Measurements from ENCODE around the gene PPP1R12B. TPM values are rescaled to one million over a fixed set of nuclear protein-coding genes. Genes with fewer than 3 reads are reported as not detected.
"Not testable (repeated sequence)": the region's sequence is repeated elsewhere in the genome, so short reads cannot be mapped to it uniquely, and the experiment has no call there.

The PPP1R12B gene
- total RNA-seq, 4 donors from 2014 or later, result 20.6 to 120 (median 36.9) TPM

GRCh38 chr1:202631076-202631923, 282.8 kb downstream of the PPP1R12B start:
- intact Hi-C loops (cut with DNase I), result no loop called here
- Histone ChIP-seq H3K36me3 (no peaks in the 10 kb centered on the region), H3K27ac (no peak overlapping the region), H3K4me1 (peaks cover 0 to 6% (median 0%) of the 10 kb centered on the region in 3 donors), H3K4me3 (no peak overlapping the region), H3K9me3 (no peaks in the 10 kb centered on the region), H3K27me3 (peaks cover 0 to 65% (median 0%) of the 10 kb centered on the region in 4 donors)
- WGBS, 2 donors, result 54 to 55% methylated on average over 5 to 8 of the region's 11 CpGs
- TF ChIP-seq CTCF (IDR thresholded peaks at IDR 0.05) (no peak), POLR2A (IDR thresholded peaks at IDR 0.05) (no peak)
- no peak for DNase-seq

- Histone ChIP-seq H3K27me3 (peaks cover 0 to 75% (median 0%) of the 10 kb centered on the region in 4 donors), H3K27ac (no peak overlapping the region), H3K4me3 (no peak overlapping the region), H3K36me3 (no peaks in the 10 kb centered on the region), H3K9me3 (no peaks in the 10 kb centered on the region), H3K4me1 (peaks cover 0 to 6% (median 0%) of the 10 kb centered on the region in 3 donors)
- 66 to 76% methylated on average over 10 of the region's 10 CpGs for WGBS, 2 donors
- no peak for TF ChIP-seq CTCF (IDR thresholded peaks at IDR 0.05)
- no peak for TF ChIP-seq POLR2A (IDR thresholded peaks at IDR 0.05)
- DNase-seq, result no peak
- intact Hi-C loops (cut with DNase I), result no loop called here
Observed at GRCh38 chr1:202632241-202632640, 283.7 kb downstream of the PPP1R12B start.

GRCh38 chr1:202636171-202636570, 287.7 kb downstream of the PPP1R12B start:
- DNase-seq; intact Hi-C loops (cut with DNase I); H3K4me3 ChIP-seq; H3K9me3 ChIP-seq; H3K4me1 ChIP-seq; H3K27ac ChIP-seq; H3K36me3 ChIP-seq: not testable (repeated sequence)
- 38 to 51% methylated on average over 2 to 3 of the region's 3 CpGs for WGBS, 2 donors
- H3K27me3 ChIP-seq, result peaks cover 0 to 84% (median 0%) of the 10 kb centered on the region in 4 donors

- intact Hi-C loops (cut with DNase I); H3K27ac ChIP-seq; H3K4me1 ChIP-seq; H3K36me3 ChIP-seq; H3K4me3 ChIP-seq; H3K9me3 ChIP-seq; DNase-seq: not testable (repeated sequence)
- 67 to 77% methylated on average over 9 to 12 of the region's 16 CpGs for WGBS, 2 donors
- peaks cover 3 to 84% (median 7%) of the 10 kb centered on the region in 4 donors for H3K27me3 ChIP-seq
Observed at GRCh38 chr1:202637321-202638018, 289.0 kb downstream of the PPP1R12B start.

- peaks cover 9 to 12% (median 11%) of the 10 kb centered on the region in 3 donors for H3K4me1 ChIP-seq
- DNase-seq, result no peak
- H3K4me3 ChIP-seq, result no peak overlapping the region
- H3K27me3 ChIP-seq, result peaks cover 9 to 89% (median 13%) of the 10 kb centered on the region in 4 donors
- intact Hi-C loops (cut with DNase I), result no loop called here
- 68 to 75% methylated on average over 6 to 7 of the region's 7 CpGs for WGBS, 2 donors
- H3K27ac ChIP-seq, result no peak overlapping the region
- TF ChIP-seq CTCF (IDR thresholded peaks at IDR 0.05) (no peak), POLR2A (IDR thresholded peaks at IDR 0.05) (no peak)
- H3K9me3 ChIP-seq, result no peaks in the 10 kb centered on the region
- no peaks in the 10 kb centered on the region for H3K36me3 ChIP-seq
Observed at GRCh38 chr1:202638019-202638700, 289.7 kb downstream of the PPP1R12B start.

- H3K4me3 ChIP-seq; H3K36me3 ChIP-seq; H3K27ac ChIP-seq; DNase-seq; intact Hi-C loops (cut with DNase I); H3K9me3 ChIP-seq: not testable (repeated sequence)
- WGBS, 2 donors, result 71 to 77% methylated on average over 9 of the region's 9 CpGs
- Histone ChIP-seq H3K27me3 (peaks cover 9 to 91% (median 16%) of the 10 kb centered on the region in 4 donors), H3K4me1 (peaks cover 16 to 19% (median 17%) of the 10 kb centered on the region in 3 donors)
Observed at GRCh38 chr1:202638701-202639305, 290.3 kb downstream of the PPP1R12B start.
